Skeletal muscle cell (primary cell): ENCODE data around the gene CASP5.
"Not testable (repeated sequence)": the region's sequence is repeated elsewhere in the genome, so short reads cannot be mapped to it uniquely, and the experiment has no call there.

Experiments used
- DNase-seq: peaks from one replicate; pipeline ENCODE4 v3.0.0-alpha.2; 2010; ENCODE audit warnings: low read depth
- H3K4me3 ChIP-seq: 2 replicates; pipeline ENCODE4 v1.5.1; 2011; ENCODE audit warnings: low read depth, mild to moderate bottlenecking, control low read depth, low read length, moderate library complexity

The CASP5 gene

DNA sequence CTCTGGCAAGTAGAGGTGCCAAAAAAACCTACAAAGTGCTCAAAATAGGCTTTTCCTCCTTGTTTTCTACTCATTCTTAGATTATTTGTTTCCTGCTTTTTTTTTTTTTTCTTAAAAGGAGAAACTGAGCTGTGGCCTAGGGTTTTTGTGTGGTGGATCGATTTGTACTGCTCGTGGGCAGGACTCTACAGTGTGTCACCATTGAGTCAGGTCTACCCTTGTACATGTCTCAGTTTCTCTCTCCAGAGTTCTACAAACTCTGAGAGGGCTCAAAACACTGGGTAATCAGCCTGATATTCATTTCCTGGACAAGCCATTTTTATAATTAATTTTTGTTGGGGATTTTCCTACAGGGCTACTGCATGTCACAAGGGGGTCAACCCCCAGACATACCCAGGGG is 49.4 kb downstream of the CASP5 start:
- H3K4me3 ChIP-seq: no peak overlapping the region
- DNase-seq: no peak

GRCh38 chr11:104972924-104973323 is 50.0 kb downstream of the CASP5 start:
- H3K4me3 ChIP-seq, DNase-seq: not testable (repeated sequence)

DNA sequence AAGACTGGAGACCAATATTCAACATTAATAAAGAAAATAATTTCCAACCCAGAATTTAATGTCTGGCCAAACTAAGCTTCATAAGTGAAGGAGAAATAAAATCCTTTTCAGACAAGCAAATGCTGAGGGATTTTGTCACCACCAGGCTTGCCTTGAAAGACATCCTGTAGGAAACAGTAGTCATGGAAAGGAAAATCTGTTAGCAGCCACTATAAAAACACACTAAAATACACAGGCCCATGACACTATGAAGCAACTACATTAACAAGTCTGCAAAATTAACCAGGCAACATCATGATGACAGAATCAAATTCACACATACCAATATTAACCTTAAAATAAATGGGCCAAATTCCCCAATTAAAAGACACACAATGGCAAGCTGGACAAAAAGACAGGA is 52.2 kb downstream of the CASP5 start:
- H3K4me3 ChIP-seq: no peak overlapping the region
- DNase-seq: no peak

DNA sequence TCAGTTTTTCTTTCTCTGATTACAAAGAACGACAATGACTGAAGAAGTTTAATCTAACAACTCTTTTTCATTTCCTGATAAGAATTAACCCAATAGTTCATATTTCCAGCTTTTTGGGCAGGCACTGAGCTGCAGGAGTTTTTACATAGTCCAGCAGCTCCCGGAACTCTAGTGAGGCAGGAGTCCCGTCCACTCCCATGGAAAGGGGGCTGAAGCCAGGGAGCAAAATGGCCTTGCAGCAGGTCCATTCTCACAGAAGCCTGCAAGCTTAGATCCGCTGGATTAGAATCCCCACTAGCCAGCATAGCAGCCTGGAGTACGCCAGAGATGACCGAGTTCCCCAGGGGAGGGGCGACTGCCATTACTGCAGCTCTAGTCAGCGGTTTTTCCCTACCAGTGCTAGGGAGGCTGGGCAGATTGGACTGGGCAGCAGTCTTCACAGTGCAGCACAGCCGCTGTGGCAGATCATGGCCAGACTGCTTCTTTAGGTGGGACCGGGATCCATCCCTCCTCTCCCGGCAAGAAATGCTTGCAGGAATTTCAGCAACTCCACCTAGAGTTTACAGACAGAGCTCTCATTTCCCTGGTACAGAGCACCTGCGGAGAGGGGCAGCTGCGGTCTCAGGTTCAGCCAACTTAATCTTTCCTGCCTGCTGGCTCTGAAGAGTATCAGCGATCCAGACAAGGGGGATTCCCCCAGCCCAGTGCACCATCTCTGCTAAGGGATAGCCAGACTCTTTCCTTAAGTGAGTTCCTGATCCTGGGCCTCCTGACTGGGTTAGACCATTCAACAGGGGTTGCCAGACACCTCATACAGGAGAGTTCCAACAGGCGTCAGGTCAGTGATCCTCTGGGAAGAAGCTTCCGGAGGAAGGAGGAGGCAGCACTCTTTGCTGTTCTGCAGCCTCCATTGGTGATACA is 53.9 kb downstream of the CASP5 start:
- DNase-seq: no peak
- H3K4me3 ChIP-seq: peak overlapping the region; percentile 56

- peak; percentile 39 for DNase-seq
- H3K4me3 ChIP-seq: peak within 1 kb of the TSS; percentile 56
Observed at GRCh38 chr11:104968355-104968855, 54.6 kb downstream of the CASP5 start, which contains the start of gene CASP4. Gene CASP4 (minus strand): TSS chr11:104968574. CDS start chr11:104968525, 49 bp downstream.

GRCh38 chr11:104967534-104968354 is 55.2 kb downstream of the CASP5 start:
- H3K4me3 ChIP-seq: peak overlapping the region; percentile 56
- no peak for DNase-seq

GRCh38 chr11:104965735-104966134 is 57.2 kb downstream of the CASP5 start:
- H3K4me3 ChIP-seq: no peak overlapping the region
- DNase-seq: no peak

GRCh38 chr11:104964247-104964646 is 58.7 kb downstream of the CASP5 start:
- no peak for DNase-seq
- no peak overlapping the region for H3K4me3 ChIP-seq

DNA sequence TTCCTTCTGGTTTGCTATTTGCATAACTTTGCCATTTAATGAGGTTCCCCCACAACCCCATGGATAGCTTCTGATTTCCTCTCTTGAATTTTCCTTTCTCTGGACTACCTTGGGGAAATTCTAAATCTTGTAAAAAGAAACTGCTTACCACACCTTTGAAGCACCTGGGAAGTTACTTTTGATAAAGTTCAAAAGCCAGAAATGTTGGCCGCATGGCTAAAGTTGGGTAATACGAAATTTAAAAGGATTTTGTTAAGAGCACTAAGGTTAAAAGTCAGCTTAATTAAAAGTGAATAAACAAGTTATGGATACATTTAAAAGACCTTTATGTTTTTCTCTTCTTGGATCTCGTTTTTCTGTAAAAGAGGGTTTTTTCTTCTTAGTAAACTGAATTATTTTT is 60.1 kb downstream of the CASP5 start:
- no peak overlapping the region for H3K4me3 ChIP-seq
- no peak for DNase-seq

DNA sequence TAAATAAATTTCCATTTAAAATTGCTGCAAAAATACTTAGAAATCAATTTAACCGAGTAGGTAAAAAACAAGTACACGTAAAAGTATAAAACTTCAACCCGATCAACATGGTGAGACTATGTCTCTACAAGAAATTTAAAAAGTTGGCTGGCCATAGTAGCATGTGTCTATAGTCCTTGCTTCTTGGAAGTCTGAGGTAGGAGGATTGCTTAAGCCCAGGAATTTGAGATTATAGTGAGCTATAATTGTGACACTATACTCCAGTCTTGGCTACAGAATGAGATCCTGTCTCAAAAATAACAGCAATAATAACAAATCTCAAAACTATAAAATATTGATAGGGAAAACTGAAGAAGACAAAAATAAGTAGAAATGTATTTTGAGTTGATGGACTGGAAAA is 65.7 kb downstream of the CASP5 start:
- no peak overlapping the region for H3K4me3 ChIP-seq
- DNase-seq: no peak

DNA sequence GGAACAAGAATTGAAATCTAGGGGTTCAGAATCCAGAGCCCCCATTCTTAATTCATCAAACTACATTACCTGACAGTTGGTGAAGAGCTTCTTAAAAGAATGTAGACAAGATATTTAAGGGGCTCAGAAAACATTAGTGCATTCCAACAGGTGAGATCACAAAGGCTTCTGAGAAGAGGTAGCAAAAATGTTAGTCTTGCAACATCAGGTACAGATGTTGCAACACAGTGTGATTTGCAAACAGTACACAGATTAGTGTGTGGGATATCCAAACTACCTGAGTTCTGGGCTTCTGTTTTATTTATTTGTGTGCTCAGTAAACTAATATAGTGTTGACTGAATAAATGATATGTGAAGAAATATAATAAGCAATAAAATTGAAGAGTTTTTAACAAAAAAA is 66.4 kb downstream of the CASP5 start:
- no peak for DNase-seq

DNA sequence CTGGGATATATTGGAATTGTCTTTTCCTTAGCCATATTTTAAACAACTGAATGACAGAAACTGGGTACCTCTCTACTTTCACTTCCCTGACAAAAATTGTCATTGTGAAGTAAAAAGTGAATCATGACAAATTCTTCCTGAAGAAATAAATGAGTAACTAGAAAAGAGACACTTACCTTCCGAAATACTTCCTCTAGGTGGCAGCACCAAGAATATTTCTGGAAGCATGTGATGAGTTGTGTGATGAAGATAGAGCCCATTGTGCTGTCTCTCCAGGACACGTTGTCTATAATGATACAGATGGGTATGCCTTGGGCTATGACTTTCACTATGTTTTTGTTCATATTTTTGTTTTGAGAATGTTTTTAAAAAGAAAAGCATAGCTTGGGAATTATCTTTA is 76.1 kb downstream of the CASP5 start:
- no peak for DNase-seq
- H3K4me3 ChIP-seq: no peak overlapping the region

More for the DNA sequence above, 66.4 kb downstream of the CASP5 start:
- no peak overlapping the region for H3K4me3 ChIP-seq
